ENCODE results near the gene CLCA2.

Gene CLCA2, protein sequence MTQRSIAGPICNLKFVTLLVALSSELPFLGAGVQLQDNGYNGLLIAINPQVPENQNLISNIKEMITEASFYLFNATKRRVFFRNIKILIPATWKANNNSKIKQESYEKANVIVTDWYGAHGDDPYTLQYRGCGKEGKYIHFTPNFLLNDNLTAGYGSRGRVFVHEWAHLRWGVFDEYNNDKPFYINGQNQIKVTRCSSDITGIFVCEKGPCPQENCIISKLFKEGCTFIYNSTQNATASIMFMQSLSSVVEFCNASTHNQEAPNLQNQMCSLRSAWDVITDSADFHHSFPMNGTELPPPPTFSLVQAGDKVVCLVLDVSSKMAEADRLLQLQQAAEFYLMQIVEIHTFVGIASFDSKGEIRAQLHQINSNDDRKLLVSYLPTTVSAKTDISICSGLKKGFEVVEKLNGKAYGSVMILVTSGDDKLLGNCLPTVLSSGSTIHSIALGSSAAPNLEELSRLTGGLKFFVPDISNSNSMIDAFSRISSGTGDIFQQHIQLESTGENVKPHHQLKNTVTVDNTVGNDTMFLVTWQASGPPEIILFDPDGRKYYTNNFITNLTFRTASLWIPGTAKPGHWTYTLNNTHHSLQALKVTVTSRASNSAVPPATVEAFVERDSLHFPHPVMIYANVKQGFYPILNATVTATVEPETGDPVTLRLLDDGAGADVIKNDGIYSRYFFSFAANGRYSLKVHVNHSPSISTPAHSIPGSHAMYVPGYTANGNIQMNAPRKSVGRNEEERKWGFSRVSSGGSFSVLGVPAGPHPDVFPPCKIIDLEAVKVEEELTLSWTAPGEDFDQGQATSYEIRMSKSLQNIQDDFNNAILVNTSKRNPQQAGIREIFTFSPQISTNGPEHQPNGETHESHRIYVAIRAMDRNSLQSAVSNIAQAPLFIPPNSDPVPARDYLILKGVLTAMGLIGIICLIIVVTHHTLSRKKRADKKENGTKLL

DNA sequence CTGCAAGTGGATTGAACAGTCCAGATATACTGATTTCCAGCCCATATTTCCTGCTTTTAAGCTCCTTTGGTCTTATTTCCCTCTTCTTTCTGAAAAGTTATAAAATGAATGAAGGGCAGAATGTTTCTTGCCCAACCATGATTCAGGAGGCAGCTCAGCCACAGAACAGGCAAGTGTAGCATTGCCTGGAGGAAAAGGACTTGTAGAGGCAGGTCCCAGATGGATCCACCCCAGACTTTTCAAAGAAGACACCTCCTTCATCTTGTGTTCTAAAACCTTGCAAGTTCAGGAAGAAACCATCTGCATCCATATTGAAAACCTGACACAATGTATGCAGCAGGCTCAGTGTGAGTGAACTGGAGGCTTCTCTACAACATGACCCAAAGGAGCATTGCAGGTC lies at the start of gene CLCA2:
Gene CLCA2, plus strand, starts transcription at position 299 of the 400 bp plus-strand sequence. Its CDS starts 77 bp downstream, at position 376.
- no peaks in the 10 kb centered on the region for H3K36me3 ChIP-seq (ENCODE audit: control insufficient read depth, insufficient read depth, low read length)
- no peak within 1 kb of the TSS for H3K4me3 ChIP-seq (ENCODE audit: low read length)
- no peak within 1 kb of the TSS for H3K27ac ChIP-seq (ENCODE audit: low read depth, low read length)
- H3K9ac ChIP-seq (ENCODE audit: low read length): no peak within 1 kb of the TSS
- H3K27me3 ChIP-seq (ENCODE audit: control insufficient read depth, insufficient read depth, low read length): no peaks in the 10 kb centered on the region
- H3K4me1 ChIP-seq (ENCODE audit: control insufficient read depth, insufficient read depth, low read length): no peaks in the 10 kb centered on the region

- peaks cover 2% of the 10 kb centered on the region for H3K36me3 ChIP-seq (ENCODE audit: control insufficient read depth, insufficient read depth, low read length)
- no peak overlapping the region for H3K27ac ChIP-seq (ENCODE audit: low read depth, low read length)
- no peaks in the 10 kb centered on the region for H3K4me1 ChIP-seq (ENCODE audit: control insufficient read depth, insufficient read depth, low read length)
- no peak overlapping the region for H3K4me3 ChIP-seq (ENCODE audit: low read length)
- no peaks in the 10 kb centered on the region for H3K27me3 ChIP-seq (ENCODE audit: control insufficient read depth, insufficient read depth, low read length)
- no peak overlapping the region for H3K9ac ChIP-seq (ENCODE audit: low read length)
These were observed 48.3 kb upstream of the CLCA2 start for GRCh38 chr1:86375688-86376087.

GRCh38 chr1:86377341-86377740 lies 46.6 kb upstream of the CLCA2 start:
- H3K4me3 ChIP-seq (ENCODE audit: low read length): no peak overlapping the region
- H3K4me1 ChIP-seq (ENCODE audit: control insufficient read depth, insufficient read depth, low read length): no peaks in the 10 kb centered on the region
- no peak overlapping the region for H3K9ac ChIP-seq (ENCODE audit: low read length)
- peaks cover 2% of the 10 kb centered on the region for H3K36me3 ChIP-seq (ENCODE audit: control insufficient read depth, insufficient read depth, low read length)
- no peaks in the 10 kb centered on the region for H3K27me3 ChIP-seq (ENCODE audit: control insufficient read depth, insufficient read depth, low read length)
- no peak overlapping the region for H3K27ac ChIP-seq (ENCODE audit: low read depth, low read length)

DNA sequence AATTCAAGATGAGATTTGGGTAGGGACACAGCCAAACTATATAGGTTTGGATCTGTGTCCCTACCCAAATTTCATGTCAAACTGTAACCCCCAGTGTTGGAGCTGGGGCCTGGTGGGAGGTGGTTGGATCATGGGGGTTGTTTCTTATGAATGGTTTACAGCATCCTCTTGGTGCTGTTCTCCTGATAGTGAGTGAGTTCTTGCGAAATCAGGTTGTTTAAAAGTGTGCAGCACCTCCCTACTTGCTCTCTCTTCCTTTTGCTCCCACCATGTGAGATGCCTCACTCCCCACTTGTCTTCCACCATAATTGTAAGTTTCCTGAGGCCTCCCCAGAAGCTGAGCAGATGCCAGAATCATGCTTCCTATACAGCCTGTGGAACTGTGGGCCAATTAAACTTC lies 45.2 kb upstream of the CLCA2 start:
- Histone ChIP-seq H3K27me3 (ENCODE audit: control insufficient read depth, insufficient read depth, low read length) (no peaks in the 10 kb centered on the region), H3K4me3 (ENCODE audit: low read length) (no peak overlapping the region), H3K4me1 (ENCODE audit: control insufficient read depth, insufficient read depth, low read length) (no peaks in the 10 kb centered on the region)

GRCh38 chr1:86380257-86380861 lies 43.6 kb upstream of the CLCA2 start:
- Histone ChIP-seq H3K27ac (ENCODE audit: low read depth, low read length) (no peak overlapping the region), H3K27me3 (ENCODE audit: control insufficient read depth, insufficient read depth, low read length) (no peaks in the 10 kb centered on the region), H3K36me3 (ENCODE audit: control insufficient read depth, insufficient read depth, low read length) (peaks cover 2% of the 10 kb centered on the region), H3K4me3 (ENCODE audit: low read length) (no peak overlapping the region), H3K4me1 (ENCODE audit: control insufficient read depth, insufficient read depth, low read length) (no peaks in the 10 kb centered on the region), H3K9ac (ENCODE audit: low read length) (no peak overlapping the region)

More for the DNA sequence above, 45.2 kb upstream of the CLCA2 start:
- H3K36me3 ChIP-seq (ENCODE audit: control insufficient read depth, insufficient read depth, low read length): peaks cover 2% of the 10 kb centered on the region
- H3K27ac ChIP-seq (ENCODE audit: low read depth, low read length): no peak overlapping the region
- H3K9ac ChIP-seq (ENCODE audit: low read length): no peak overlapping the region

DNA sequence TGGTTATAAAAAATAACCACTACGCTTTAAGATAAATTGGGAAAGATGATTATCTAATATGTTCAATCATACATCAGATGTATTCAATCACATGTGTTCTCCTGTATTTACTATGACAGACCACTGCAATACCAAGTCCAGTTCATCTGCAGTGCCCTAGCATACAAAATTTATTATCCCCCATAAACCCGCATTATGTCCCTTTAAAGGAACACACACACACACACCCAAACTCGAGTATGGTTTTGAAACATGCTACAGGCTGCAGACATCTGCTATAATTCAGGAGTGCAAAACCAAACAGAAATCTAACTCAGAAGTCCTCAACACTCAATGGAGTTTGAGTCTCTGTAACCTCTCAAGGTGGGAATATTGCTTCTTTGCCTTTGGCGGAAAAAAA lies 42.7 kb upstream of the CLCA2 start:
- peaks cover 2% of the 10 kb centered on the region for H3K36me3 ChIP-seq (ENCODE audit: control insufficient read depth, insufficient read depth, low read length)
- no peaks in the 10 kb centered on the region for H3K27me3 ChIP-seq (ENCODE audit: control insufficient read depth, insufficient read depth, low read length)
- H3K4me1 ChIP-seq (ENCODE audit: control insufficient read depth, insufficient read depth, low read length): no peaks in the 10 kb centered on the region
- no peak overlapping the region for H3K27ac ChIP-seq (ENCODE audit: low read depth, low read length)
- H3K9ac ChIP-seq (ENCODE audit: low read length): no peak overlapping the region
- no peak overlapping the region for H3K4me3 ChIP-seq (ENCODE audit: low read length)

DNA sequence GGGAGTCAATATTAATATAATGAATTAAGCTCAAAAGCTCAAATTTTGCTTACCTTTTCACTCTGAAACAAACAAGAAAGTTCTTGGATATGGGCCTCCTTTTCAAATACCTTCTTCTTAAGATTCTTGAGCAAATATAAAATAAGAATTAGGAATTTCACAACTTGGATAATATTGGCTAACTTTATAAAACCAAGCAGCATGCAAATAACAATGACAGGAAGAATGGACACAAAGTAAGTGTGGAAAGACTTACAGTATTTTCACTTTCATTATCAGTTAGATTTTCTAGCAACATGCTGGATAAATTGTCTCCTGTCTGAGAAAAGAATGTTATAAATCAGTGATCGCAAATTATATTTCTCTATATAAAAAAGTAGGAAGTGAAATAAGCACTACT lies 41.1 kb upstream of the CLCA2 start:
- Histone ChIP-seq H3K36me3 (ENCODE audit: control insufficient read depth, insufficient read depth, low read length) (no peaks in the 10 kb centered on the region), H3K4me3 (ENCODE audit: low read length) (no peak overlapping the region), H3K27ac (ENCODE audit: low read depth, low read length) (no peak overlapping the region), H3K9ac (ENCODE audit: low read length) (no peak overlapping the region), H3K27me3 (ENCODE audit: control insufficient read depth, insufficient read depth, low read length) (no peaks in the 10 kb centered on the region), H3K4me1 (ENCODE audit: control insufficient read depth, insufficient read depth, low read length) (no peaks in the 10 kb centered on the region)

DNA sequence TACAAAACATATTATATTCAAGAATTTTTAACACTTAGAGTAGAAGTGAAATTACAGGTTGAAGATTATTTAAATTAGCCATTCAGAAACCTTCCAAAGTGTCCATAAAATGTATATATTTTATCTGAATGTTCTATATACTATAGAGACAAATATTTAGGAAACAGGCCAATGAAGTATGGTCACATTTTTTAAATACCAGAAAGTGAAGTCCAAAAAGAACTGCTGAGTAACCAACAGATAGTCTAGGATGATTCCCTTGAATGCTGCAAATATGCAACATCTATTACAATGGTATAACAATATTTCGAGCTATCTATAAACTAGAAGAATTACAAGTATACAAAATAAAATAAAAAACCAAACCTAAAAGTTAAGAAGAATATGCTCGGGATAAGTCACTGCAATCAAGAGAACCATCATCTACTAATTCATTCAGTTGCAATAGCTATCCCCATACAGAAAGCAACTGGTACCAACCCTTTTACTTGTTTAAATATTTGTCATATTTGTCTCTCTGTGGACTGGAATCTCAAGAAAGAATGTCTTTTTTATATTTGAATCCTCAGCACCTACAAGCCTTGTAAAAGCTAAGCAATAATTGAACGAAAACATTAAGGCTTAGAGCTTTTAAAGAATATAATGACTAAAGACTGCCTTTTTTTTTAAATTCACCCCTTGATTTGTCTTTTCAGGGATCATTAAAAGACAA lies 35.9 kb upstream of the CLCA2 start:
- Histone ChIP-seq H3K4me1 (ENCODE audit: control insufficient read depth, insufficient read depth, low read length) (no peaks in the 10 kb centered on the region), H3K4me3 (ENCODE audit: low read length) (no peak overlapping the region), H3K36me3 (ENCODE audit: control insufficient read depth, insufficient read depth, low read length) (no peaks in the 10 kb centered on the region), H3K27ac (ENCODE audit: low read depth, low read length) (no peak overlapping the region), H3K9ac (ENCODE audit: low read length) (no peak overlapping the region), H3K27me3 (ENCODE audit: control insufficient read depth, insufficient read depth, low read length) (no peaks in the 10 kb centered on the region)

DNA sequence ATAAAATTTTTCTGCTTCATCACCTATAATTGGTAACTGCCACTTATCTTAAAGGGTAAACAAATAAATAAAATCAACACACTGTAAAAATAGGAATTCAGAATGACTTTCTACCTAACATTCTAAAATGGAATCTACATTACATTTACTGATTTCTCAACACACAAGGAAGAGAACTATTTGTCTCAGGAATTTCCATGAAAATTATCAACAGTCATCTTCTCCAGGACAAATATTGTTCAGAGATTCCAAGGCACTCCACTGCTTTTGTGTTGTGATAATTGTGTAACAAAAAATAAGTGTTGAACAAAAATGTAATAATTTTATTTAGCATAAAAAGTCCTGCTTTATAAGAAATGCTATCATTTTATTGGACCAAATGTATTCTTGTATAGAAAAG lies 35.2 kb upstream of the CLCA2 start:
- Histone ChIP-seq H3K4me1 (ENCODE audit: control insufficient read depth, insufficient read depth, low read length) (no peaks in the 10 kb centered on the region), H3K36me3 (ENCODE audit: control insufficient read depth, insufficient read depth, low read length) (no peaks in the 10 kb centered on the region), H3K4me3 (ENCODE audit: low read length) (no peak overlapping the region), H3K27ac (ENCODE audit: low read depth, low read length) (no peak overlapping the region), H3K27me3 (ENCODE audit: control insufficient read depth, insufficient read depth, low read length) (no peaks in the 10 kb centered on the region), H3K9ac (ENCODE audit: low read length) (no peak overlapping the region)

GRCh38 chr1:86389307-86389706 lies 34.7 kb upstream of the CLCA2 start:
- H3K36me3 ChIP-seq (ENCODE audit: control insufficient read depth, insufficient read depth, low read length): no peaks in the 10 kb centered on the region
- no peaks in the 10 kb centered on the region for H3K27me3 ChIP-seq (ENCODE audit: control insufficient read depth, insufficient read depth, low read length)
- H3K27ac ChIP-seq (ENCODE audit: low read depth, low read length): no peak overlapping the region
- no peak overlapping the region for H3K4me3 ChIP-seq (ENCODE audit: low read length)
- H3K4me1 ChIP-seq (ENCODE audit: control insufficient read depth, insufficient read depth, low read length): no peaks in the 10 kb centered on the region
- H3K9ac ChIP-seq (ENCODE audit: low read length): no peak overlapping the region

- Histone ChIP-seq H3K4me1 (ENCODE audit: control insufficient read depth, insufficient read depth, low read length) (peaks cover 5% of the 10 kb centered on the region), H3K36me3 (ENCODE audit: control insufficient read depth, insufficient read depth, low read length) (no peaks in the 10 kb centered on the region), H3K27ac (ENCODE audit: low read depth, low read length) (no peak overlapping the region), H3K9ac (ENCODE audit: low read length) (no peak overlapping the region), H3K4me3 (ENCODE audit: low read length) (no peak overlapping the region), H3K27me3 (ENCODE audit: control insufficient read depth, insufficient read depth, low read length) (no peaks in the 10 kb centered on the region)
These were observed 29.6 kb upstream of the CLCA2 start for GRCh38 chr1:86394416-86394815.
